HepG2 (cell line): ENCODE measurements around the gene STX4. TPM values are rescaled to one million over a fixed set of nuclear protein-coding genes. Genes with fewer than 3 reads are reported as not detected.

Experiments
- FOSL1 ChIP-seq: sonication (generic); formaldehyde crosslinking; IDR thresholded peaks from 2 replicates; pipeline ENCODE4 v1.9.0; 2021; ENCODE audit warnings: missing genetic modification reagents, borderline replicate concordance
- FOXC1 ChIP-seq: sonication (generic); formaldehyde crosslinking; IDR thresholded peaks from 2 replicates; pipeline ENCODE4 v1.8.0; 2022; ENCODE audit warnings: mild to moderate bottlenecking, missing genetic modification reagents, borderline replicate concordance
- GZF1 ChIP-seq: sonication (generic); formaldehyde crosslinking; IDR thresholded peaks from 2 replicates; pipeline ENCODE4 v1.5.1; 2020; ENCODE audit warnings: mild to moderate bottlenecking, missing genetic modification reagents
- NCOA2 ChIP-seq: sonication (generic); formaldehyde crosslinking; IDR thresholded peaks from 2 replicates; pipeline ENCODE4 v1.8.0; 2022; ENCODE audit warnings: inconsistent platforms
- SAP130 ChIP-seq: IDR thresholded peaks from 2 replicates; pipeline ENCODE4 v1.6.1; 2016; ENCODE audit warnings: low read depth
- TARDBP ChIP-seq: sonication (generic); formaldehyde crosslinking; IDR thresholded peaks from 2 replicates; pipeline ENCODE4 v1.8.0; 2022; ENCODE audit warnings: mild to moderate bottlenecking, missing genetic modification reagents
- ZFP90 ChIP-seq: sonication (generic); formaldehyde crosslinking; IDR thresholded peaks from 2 replicates; pipeline ENCODE4 v1.8.0; 2022; ENCODE audit warnings: missing genetic modification reagents, mild to moderate bottlenecking, inconsistent platforms, borderline replicate concordance
- ZNF30 ChIP-seq: sonication (generic); formaldehyde crosslinking; IDR thresholded peaks from 2 replicates; pipeline ENCODE4 v1.5.0; 2020; ENCODE audit warnings: mild to moderate bottlenecking, missing genetic modification reagents
- ZNF839 ChIP-seq: sonication (generic); formaldehyde crosslinking; IDR thresholded peaks from 2 replicates; pipeline ENCODE4 v1.4.0; 2020; ENCODE audit warnings: missing genetic modification reagents, mild to moderate bottlenecking, borderline replicate concordance
- polyA plus RNA-seq, 8 experiments: library from polyadenylated mRNA; depleted of rRNA in 3 of 8; stranded (reverse) in 7 of 8; unstranded in 1 of 8; fragments of >200 nt; fragmentation: Illumina TruSeq in 4 of 8; extraction: Trizol in 4 of 8; gene quantifications; 2 replicates each; pipeline versions ENCODE4 v1.2.1 to v1.2.3, GENCODE V29; 2011 to 2016; ENCODE audit warnings: low read depth in 4 of 8, missing spikeins in 1 of 8, mixed read lengths in 1 of 8; ENCODE audit not compliant: insufficient read depth in 1 of 8
- total RNA-seq, 5 experiments: library from RNA; depleted of rRNA; stranded (reverse); fragments of >200 nt; fragmentation: Illumina TruSeq; extraction: Trizol; gene quantifications; 2 replicates each; pipeline ENCODE4 v1.2.3, GENCODE V29; 2016; ENCODE audit warnings: low read depth in 1 of 5
- TF ChIP-seq, protein P1 (sequence below): IDR thresholded peaks from 2 replicates; pipeline ENCODE4 v1.6.1; 2012; ENCODE audit warnings: low read depth, low read length, improper control_type of control experiment
- TF ChIP-seq, protein P2 (sequence below): sonication (generic); formaldehyde crosslinking; IDR thresholded peaks from 2 replicates; pipeline ENCODE4 v1.4.0; 2020; ENCODE audit warnings: missing genetic modification reagents
- TF ChIP-seq, protein P3 (sequence below), 2 experiments: fragments of 450-650 bp in 1 of 2; sonication (generic) in 1 of 2; formaldehyde crosslinking in 1 of 2; IDR thresholded peaks; 2 replicates each; pipeline versions ENCODE4 v1.6.1 to v1.8.0; 2016 to 2022; ENCODE audit warnings: antibody characterized with exemption in 1 of 2, mild to moderate bottlenecking in 1 of 2, missing genetic modification reagents in 1 of 2
- TF ChIP-seq, protein P4 (sequence below): sonication (generic); formaldehyde crosslinking; IDR thresholded peaks from 2 replicates; pipeline ENCODE4 v1.5.1; 2020; ENCODE audit warnings: missing genetic modification reagents, mild to moderate bottlenecking, borderline replicate concordance
- TF ChIP-seq, protein P5 (sequence below): IDR thresholded peaks from 2 replicates; pipeline ENCODE4 v1.6.1; 2018; ENCODE audit warnings: missing genetic modification reagents

STX4 gene
- total and polyA plus RNA-seq, 2 of the 13 experiments (the other 11 are each of a cell fraction or from before 2014, with no cell fraction given), result 29.2 to 34.6 TPM

DNA sequence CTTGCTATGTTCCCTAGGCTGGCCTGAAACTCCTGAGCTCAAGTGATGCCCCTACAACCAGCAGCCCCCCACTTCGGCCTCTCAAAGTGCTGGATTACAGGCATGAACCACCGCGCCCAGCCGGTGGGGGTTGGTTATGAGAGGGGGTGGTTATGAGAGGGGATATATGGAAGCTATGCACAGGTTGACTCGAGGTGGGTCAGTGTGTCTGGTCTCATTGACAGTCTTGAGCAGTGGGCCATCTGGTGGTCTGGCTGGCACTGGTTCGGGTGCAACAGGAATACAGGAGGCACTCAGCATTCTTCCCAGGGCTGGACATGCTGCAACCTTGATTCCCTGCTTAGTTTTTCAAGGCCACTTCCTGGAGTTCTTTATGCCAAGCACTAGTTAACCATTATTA, 17.3 kb upstream of the STX4 start (continued):
- TF ChIP-seq ZFP90 (CRISPR knock-in tag) (no peak), FOSL1 (no peak), NCOA2 (peak; percentile 24; the same call in 1 of the 2 replicates), GZF1 (CRISPR knock-in tag) (no peak), ZNF839 (CRISPR knock-in tag) (no peak), ZNF30 (no peak), FOXC1 (CRISPR knock-in tag) (no peak), SAP130 (peak; percentile 47), TARDBP (CRISPR knock-in tag) (no peak)
- TF ChIP-seq, protein P1, sequence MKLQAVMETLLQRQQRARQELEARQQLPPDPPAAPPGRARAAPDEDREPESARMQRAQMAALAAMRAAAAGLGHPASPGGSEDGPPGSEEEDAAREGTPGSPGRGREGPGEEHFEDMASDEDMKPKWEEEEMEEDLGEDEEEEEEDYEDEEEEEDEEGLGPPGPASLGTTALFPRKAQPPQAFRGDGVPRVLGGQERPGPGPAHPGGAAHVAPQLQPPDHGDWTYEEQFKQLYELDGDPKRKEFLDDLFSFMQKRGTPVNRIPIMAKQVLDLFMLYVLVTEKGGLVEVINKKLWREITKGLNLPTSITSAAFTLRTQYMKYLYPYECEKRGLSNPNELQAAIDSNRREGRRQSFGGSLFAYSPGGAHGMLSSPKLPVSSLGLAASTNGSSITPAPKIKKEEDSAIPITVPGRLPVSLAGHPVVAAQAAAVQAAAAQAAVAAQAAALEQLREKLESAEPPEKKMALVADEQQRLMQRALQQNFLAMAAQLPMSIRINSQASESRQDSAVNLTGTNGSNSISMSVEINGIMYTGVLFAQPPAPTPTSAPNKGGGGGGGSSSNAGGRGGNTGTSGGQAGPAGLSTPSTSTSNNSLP, result peak; percentile 39; the same call in 1 of the 2 replicates
- TF ChIP-seq, protein P2, sequence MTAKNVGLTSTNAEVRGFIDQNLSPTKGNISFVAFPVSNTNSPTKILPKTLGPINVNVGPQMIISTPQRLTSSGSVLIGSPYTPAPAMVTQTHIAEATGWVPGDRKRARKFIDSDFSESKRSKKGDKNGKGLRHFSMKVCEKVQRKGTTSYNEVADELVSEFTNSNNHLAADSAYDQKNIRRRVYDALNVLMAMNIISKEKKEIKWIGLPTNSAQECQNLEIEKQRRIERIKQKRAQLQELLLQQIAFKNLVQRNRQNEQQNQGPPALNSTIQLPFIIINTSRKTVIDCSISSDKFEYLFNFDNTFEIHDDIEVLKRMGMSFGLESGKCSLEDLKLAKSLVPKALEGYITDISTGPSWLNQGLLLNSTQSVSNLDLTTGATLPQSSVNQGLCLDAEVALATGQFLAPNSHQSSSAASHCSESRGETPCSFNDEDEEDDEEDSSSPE (CRISPR knock-in tag), result no peak
- TF ChIP-seq, protein P3, sequence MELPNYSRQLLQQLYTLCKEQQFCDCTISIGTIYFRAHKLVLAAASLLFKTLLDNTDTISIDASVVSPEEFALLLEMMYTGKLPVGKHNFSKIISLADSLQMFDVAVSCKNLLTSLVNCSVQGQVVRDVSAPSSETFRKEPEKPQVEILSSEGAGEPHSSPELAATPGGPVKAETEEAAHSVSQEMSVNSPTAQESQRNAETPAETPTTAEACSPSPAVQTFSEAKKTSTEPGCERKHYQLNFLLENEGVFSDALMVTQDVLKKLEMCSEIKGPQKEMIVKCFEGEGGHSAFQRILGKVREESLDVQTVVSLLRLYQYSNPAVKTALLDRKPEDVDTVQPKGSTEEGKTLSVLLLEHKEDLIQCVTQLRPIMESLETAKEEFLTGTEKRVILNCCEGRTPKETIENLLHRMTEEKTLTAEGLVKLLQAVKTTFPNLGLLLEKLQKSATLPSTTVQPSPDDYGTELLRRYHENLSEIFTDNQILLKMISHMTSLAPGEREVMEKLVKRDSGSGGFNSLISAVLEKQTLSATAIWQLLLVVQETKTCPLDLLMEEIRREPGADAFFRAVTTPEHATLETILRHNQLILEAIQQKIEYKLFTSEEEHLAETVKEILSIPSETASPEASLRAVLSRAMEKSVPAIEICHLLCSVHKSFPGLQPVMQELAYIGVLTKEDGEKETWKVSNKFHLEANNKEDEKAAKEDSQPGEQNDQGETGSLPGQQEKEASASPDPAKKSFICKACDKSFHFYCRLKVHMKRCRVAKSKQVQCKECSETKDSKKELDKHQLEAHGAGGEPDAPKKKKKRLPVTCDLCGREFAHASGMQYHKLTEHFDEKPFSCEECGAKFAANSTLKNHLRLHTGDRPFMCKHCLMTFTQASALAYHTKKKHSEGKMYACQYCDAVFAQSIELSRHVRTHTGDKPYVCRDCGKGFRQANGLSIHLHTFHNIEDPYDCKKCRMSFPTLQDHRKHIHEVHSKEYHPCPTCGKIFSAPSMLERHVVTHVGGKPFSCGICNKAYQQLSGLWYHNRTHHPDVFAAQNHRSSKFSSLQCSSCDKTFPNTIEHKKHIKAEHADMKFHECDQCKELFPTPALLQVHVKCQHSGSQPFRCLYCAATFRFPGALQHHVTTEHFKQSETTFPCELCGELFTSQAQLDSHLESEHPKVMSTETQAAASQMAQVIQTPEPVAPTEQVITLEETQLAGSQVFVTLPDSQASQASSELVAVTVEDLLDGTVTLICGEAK (IDR thresholded peaks at IDR 0.05), result no peak
- TF ChIP-seq, protein P3 (CRISPR knock-in tag; IDR thresholded peaks at IDR 0.05), result no peak
- TF ChIP-seq, protein P4, sequence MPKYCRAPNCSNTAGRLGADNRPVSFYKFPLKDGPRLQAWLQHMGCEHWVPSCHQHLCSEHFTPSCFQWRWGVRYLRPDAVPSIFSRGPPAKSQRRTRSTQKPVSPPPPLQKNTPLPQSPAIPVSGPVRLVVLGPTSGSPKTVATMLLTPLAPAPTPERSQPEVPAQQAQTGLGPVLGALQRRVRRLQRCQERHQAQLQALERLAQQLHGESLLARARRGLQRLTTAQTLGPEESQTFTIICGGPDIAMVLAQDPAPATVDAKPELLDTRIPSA (CRISPR knock-in tag), result no peak
- TF ChIP-seq, protein P5, sequence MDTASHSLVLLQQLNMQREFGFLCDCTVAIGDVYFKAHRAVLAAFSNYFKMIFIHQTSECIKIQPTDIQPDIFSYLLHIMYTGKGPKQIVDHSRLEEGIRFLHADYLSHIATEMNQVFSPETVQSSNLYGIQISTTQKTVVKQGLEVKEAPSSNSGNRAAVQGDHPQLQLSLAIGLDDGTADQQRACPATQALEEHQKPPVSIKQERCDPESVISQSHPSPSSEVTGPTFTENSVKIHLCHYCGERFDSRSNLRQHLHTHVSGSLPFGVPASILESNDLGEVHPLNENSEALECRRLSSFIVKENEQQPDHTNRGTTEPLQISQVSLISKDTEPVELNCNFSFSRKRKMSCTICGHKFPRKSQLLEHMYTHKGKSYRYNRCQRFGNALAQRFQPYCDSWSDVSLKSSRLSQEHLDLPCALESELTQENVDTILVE, result no peak
